Vagina (tissue), 2 donors: ENCODE data around the gene PLCL1.

ENCODE experiments used
- CTCF ChIP-seq, 3 experiments: fragments of 450-650 bp in 2 of 3; fragments of 200-600 bp in 1 of 3; sonication (generic) in 1 of 3; IDR thresholded peaks; one replicate each; pipeline ENCODE4 v1.5.1; 2017 to 2019; ENCODE audit warnings: antibody characterized with exemption in 3 of 3, mild to moderate bottlenecking in 2 of 3, moderate library complexity in 2 of 3
- POLR2AphosphoS5 ChIP-seq, 2 donors: sonication (generic); formaldehyde crosslinking; IDR thresholded peaks; one replicate each; pipeline ENCODE4 v1.9.0; 2017; ENCODE audit warnings: antibody characterized with exemption in 2 of 2, mild to moderate bottlenecking in 2 of 2, low read depth in 1 of 2; ENCODE audit not compliant: insufficient read depth in 1 of 2

- TF ChIP-seq CTCF (IDR thresholded peaks at IDR 0.05): no peak
- no peak for TF ChIP-seq POLR2AphosphoS5 (IDR thresholded peaks at IDR 0.05; ENCODE audit: insufficient read depth in 1 of 2, low read depth in 1 of 2)
These were observed 161.4 kb downstream of the PLCL1 start for GRCh38 chr2:197965756-197966155.
